ENCODE data around the gene CLDN14.

Gene CLDN14

DNA sequence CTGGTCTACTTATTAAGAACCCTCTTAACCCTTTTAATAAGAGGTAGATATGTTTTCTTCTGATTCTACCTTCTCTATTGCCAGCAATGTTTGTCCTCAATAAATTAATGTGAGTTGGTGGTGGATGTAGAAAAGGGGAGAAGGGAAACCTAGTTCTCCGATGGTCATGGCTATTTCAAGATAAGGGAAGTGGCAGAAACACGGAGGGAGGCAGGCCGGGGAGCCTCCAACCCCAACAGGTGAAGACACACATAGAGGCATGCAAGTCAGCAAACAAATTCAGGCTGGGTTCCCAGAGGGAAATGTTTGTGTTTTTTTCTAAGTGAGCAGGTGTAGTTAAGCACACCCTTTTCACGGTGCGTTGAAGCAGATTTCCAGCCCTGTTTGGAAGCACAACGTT, 31.0 kb upstream of the CLDN14 start:
- no peak for DNase-seq (ENCODE audit: low spot score)
- in situ Hi-C loops (cut with MboI; ENCODE audit: low sequenced_read_pairs, unreplicated experiment), result no loop called here
- no peak for TF ChIP-seq CTCF (IDR thresholded peaks at IDR 0.05; ENCODE audit: borderline replicate concordance, control extremely low read depth, extremely low read depth, insufficient read depth, missing control alignments)

GRCh38 chr21:36509973-36510664, 30.2 kb upstream of the CLDN14 start:
- DNase-seq (ENCODE audit: low spot score), result no peak
- in situ Hi-C loops (cut with MboI; ENCODE audit: low sequenced_read_pairs, unreplicated experiment), result no loop called here

GRCh38 chr21:36508948-36509347, 29.0 kb upstream of the CLDN14 start:
- in situ Hi-C loops (cut with MboI; ENCODE audit: low sequenced_read_pairs, unreplicated experiment), result no loop called here
- no peak for DNase-seq (ENCODE audit: low spot score)
- TF ChIP-seq CTCF (IDR thresholded peaks at IDR 0.05; ENCODE audit: borderline replicate concordance, control extremely low read depth, extremely low read depth, insufficient read depth, missing control alignments), result no peak

More at GRCh38 chr21:36509973-36510664, 30.2 kb upstream of the CLDN14 start:
- no peak for TF ChIP-seq CTCF (IDR thresholded peaks at IDR 0.05; ENCODE audit: borderline replicate concordance, control extremely low read depth, extremely low read depth, insufficient read depth, missing control alignments)

GRCh38 chr21:36507397-36508018, 27.6 kb upstream of the CLDN14 start:
- in situ Hi-C loops (cut with MboI; ENCODE audit: low sequenced_read_pairs, unreplicated experiment), result no loop called here
- TF ChIP-seq CTCF (IDR thresholded peaks at IDR 0.05; ENCODE audit: borderline replicate concordance, control extremely low read depth, extremely low read depth, insufficient read depth, missing control alignments), result no peak
- DNase-seq (ENCODE audit: low spot score), result no peak

- in situ Hi-C loops (cut with MboI; ENCODE audit: low sequenced_read_pairs, unreplicated experiment), result no loop called here
- no peak for TF ChIP-seq CTCF (IDR thresholded peaks at IDR 0.05; ENCODE audit: borderline replicate concordance, control extremely low read depth, extremely low read depth, insufficient read depth, missing control alignments)
- DNase-seq (ENCODE audit: low spot score), result no peak
These were observed 26.6 kb upstream of the CLDN14 start for GRCh38 chr21:36506482-36506881.

GRCh38 chr21:36504067-36505058, 24.4 kb upstream of the CLDN14 start:
- peak; percentile 70 for TF ChIP-seq CTCF (IDR thresholded peaks at IDR 0.05; ENCODE audit: borderline replicate concordance, control extremely low read depth, extremely low read depth, insufficient read depth, missing control alignments)
- no peak for DNase-seq (ENCODE audit: low spot score)
- in situ Hi-C loops (cut with MboI; ENCODE audit: low sequenced_read_pairs, unreplicated experiment), result loop anchor here (5.0 kb wide), 1 partner anchor 43 kb away; no protein-coding TSS in a partner anchor

Measured in GM13976 (cell line).